ENCODE results near the gene PARD6G.

Gene PARD6G

DNA sequence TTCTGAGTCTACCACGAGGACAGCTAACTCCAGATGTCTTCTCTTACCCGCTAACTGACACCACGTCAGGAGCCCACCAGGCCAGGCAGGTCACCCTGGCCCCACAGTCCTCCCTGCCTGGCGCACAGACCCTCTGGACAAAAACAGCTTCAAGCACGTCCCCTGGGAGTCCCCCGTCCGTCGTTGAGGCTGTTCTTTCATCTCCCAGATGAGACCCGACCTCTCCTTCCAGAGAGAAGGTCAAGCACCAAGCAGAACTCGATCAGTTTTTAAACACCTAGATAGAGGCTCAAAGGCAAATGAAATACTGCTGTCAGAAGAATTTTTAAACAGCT is 57.8 kb downstream of the PARD6G start:
- no peak for DNase-seq

DNA sequence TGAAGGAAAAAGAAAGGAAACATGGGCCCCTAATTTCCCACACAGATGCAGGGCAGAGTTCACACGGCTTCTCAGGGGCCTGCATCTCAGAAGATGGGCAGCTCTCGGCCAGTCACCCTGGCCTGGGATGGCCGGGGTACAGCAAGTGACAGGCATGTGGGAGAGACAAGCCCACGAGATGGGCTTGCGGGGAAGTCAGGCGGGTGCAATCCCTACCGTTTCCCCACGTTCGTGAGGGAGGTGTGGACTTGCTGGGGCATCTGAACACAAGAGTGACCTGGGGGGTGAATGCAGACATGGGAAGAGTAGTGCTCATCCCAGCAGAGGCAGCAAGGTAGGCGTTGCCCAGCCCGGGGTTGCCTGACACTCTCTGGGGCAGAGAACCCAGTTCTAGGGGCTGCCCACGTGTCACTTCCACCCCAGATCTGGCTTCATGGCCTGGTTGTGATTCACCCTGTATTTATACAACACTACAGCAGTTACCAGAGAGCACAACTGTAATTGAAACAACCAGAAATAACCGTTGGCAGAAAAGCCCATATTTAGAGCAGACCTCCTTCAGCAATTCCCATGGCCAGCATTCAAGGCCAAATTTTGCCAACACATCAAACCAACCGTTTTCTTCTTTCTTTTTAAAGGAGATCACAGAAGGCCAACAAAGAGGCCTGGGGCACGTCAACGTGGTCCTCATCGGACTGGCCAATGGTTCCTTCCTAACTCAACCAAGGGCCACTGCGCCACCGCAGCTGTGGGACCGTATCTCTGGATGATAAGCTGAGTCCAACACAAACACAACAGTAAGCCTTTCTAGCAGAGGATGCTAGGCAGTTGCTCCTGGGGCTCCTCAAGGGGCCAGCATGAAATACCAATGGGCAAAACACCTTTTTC is 58.4 kb downstream of the PARD6G start:
- DNase-seq, result no peak

DNA sequence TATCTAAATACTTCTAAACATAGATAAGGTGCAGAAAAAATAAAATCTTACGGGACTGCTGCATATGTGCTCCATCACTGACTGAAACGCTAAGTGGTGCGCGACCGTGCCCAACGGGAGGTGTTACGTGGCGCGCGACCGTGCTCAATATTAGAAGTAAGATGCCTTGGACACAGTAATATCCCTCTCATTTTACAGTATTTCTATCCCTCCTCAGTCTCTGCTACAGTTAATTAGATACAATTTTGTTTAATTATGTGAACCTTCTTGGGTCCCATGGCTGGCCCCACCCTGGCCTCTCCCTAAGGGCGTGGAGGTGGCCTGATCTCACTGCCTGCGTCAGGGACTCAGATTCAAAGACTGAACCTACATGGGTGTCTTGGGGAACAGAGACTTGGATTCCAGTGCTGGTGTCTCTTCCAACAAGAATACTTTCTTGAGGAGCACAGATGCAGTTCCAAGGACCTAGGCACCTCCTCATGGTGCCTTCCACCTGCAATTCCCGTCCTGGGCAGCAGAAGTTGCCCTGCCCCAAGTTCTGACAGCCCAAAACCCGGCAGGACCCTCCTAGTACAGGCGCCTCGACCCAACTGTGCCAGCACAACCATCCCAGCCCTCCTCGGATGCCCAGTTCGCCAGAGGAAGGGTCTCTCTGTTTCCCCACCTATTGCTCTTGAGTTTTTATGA is 59.2 kb downstream of the PARD6G start:
- no peak for DNase-seq

DNA sequence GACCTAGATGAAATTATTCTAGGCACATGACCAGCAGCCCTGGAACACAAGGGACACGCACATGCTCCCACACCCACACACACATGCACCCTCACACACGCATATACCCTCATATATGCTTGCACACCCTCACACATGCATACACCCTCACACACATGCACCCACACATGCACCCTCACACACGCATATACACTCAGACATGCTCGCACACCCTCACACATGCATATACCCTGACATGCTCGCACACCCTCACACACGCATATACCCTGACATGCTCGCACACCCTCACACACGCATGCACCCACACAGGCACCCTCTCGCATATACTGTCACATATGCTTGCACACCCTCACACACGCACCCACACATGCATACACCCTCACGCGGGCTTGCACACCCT is 61.8 kb downstream of the PARD6G start:
- no peak for DNase-seq

DNA sequence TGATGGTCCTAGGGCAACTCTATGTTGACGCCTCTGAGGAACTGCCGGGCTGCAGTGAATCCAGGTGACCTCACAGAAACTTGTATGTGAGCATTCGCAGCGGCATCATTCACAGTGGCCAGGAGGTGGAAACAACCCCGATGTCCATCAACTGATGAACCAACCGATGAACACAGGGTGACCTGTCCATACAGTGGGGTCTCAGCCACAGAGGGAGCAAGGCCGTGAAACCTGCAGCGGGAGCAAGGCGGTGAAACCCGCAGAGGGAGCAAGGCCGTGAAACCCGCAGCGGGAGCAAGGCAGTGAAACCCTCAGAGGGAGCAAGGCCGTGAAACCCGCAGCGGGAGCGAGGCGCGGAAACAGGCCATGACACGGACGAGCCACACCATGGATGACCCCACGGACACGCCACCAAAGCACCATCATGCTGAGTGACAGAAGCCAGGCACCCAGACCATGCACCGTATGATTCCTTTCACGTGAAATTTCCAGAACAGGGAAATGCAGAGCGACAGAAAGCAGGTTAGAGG is 63.0 kb downstream of the PARD6G start:
- DNase-seq, result no peak

DNA sequence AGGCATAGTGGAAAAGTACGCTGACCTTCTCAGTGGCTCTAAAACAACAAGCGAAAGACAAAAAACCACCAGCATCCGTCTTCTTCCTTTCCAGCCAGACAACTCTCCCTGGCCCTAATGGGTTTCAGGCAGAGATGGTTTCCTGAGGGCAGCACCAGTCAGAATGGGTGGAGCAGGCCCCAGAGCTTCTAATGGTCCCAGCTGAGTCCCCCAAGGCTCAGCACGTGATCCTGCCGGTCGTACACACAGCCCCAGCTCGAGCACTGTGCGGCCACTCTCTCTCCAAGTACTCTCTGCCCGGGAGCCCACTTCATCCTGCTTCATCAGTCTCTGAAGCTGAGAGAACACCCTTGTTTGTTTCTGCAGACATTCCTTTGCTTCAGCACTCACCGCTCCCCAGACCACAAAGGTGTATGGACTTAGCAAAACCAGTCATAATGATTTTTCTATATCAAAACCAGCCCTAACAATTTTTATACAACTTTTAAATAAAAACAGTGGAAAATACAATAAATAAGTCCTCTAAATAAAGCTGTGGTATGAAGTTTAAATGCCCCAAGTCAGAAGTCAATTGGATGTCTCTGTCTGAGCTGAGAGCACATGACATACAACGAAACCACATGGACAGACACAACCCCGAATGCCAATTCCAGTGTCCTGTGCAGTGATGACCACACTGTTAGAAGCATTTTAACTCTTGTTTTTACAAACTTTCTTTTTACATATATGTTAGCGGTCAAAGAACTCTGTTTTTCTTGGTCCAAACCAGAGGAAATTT is 63.9 kb downstream of the PARD6G start:
- no peak for DNase-seq

DNA sequence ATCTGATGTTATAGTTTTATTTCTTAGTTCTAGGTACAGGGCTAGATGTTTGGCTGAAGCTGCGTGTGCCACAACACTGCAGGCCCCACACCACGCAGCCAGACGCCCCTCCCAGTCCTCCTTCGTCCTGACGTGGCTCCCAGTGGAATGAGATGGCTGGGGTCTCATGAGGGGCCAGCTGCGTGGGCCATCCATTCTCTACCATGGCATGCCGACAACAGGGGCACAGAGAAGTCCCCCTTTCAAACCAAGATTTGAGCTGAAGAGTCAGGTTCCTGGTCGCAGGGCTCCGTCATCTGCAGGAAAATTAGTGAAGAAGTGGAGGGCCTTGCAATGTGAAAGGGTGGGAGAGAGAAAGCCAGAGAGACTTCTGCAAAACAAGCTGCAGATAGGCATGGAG is 64.5 kb downstream of the PARD6G start:
- DNase-seq, result no peak

DNA sequence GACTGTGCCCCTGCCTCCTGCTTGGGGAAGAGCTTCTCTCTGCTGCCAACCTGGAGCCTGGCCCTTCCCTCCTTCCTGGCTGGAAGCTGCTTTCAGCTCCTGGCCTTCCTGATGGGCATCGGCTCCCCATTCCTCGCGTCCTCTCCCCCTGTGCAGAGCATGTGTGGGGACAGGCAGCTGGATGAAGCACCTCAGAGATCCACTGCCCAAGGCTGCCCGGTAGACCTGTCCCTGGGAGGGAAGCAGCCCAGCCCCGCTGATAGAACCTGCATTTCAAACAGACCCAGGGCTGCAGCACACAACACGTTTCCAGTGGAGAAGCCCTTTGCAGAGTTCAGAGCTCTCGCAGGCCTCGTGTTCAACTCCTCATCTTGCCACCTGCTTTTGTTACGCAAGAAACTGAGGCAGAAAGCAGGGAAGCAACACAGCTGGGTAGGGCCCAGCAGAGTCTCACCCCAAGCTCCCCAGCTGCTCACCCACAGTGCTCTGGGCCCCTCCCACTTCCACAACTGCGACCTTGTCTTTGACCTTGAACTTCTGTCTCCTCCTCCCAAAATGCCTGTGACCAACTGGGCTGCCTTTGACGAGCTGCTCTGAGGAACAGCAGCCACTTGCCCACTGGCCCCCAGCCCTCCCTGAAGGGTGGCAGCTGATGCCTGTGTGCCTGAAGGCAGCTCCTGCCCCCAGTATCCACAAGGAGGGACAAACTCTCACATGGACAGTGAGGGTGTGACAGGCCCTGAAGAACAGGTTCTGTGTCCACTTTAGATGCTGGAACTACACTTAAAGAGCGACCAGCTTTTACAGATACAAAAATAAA is 65.5 kb downstream of the PARD6G start:
- DNase-seq, result no peak

DNA sequence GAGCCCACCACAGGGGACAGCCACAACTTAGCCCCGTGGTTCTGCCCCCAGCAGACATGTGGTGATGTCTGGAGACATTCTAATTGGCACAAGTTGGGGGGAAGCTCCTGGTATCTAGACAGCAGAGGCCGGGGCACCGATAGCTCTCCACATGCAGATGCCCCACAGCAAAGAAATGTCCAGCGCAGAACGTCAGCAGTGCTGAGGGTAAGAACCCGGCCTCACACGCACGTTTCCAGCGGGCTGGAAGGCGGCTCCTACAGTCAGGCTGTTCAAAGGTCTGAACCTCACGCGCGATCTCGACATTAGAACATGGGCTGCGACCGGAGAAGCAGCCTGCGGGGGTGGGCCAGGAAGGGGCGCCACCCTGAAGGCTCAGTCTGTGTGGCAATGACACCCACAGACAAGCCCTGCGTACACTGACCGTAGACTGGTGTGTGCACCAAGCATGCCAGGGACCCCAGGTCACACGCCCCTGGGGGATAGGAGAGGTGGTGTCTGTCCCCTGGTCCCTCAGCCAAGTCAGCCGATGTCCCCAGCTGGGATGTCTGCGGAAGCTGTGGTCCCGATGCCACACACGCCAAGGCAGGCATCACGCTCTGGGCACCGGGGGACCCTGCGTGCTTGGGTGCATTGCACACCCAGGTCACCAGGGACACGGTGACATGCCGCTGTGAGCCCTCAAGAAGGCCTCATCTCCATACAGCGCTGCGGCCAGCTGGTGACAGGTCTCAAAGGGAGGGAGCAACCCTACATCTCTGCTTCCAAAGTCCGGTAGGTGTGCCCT is 66.3 kb downstream of the PARD6G start:
- no peak for DNase-seq

DNA sequence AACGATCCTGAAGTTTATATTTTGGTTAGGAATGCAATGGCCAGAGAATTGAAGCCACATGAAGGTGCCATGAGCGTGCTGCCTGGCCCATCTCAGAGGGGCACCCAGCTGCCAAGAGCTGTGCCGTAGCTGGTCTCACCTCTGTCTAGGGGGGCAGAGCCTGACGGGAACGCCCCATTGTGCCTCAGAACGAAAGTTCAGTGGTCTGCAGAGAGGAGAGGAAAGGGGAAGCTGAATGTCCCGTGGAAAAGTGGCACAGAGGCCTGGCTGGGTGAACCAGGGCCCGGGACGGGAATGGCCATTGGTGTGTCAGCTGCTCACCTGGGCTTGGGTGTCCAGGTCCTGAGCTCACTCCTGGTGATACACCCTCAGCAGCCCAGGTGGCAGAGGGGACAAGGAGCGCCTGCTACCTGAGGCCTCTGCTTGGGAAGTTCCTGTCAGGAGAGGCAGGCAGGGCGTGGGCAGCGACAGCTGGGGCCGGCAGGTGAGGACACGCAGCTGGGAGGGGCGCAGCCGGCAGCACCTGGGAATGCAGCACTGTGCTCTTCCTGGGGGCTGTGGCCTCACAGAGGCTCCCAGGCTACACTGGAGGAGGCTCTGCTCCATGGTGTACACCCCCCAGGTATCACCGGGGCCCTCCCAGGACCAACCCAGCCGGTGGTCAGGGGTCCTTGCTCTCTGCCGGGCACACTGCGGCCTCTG is 67.3 kb downstream of the PARD6G start:
- DNase-seq, result no peak

DNA sequence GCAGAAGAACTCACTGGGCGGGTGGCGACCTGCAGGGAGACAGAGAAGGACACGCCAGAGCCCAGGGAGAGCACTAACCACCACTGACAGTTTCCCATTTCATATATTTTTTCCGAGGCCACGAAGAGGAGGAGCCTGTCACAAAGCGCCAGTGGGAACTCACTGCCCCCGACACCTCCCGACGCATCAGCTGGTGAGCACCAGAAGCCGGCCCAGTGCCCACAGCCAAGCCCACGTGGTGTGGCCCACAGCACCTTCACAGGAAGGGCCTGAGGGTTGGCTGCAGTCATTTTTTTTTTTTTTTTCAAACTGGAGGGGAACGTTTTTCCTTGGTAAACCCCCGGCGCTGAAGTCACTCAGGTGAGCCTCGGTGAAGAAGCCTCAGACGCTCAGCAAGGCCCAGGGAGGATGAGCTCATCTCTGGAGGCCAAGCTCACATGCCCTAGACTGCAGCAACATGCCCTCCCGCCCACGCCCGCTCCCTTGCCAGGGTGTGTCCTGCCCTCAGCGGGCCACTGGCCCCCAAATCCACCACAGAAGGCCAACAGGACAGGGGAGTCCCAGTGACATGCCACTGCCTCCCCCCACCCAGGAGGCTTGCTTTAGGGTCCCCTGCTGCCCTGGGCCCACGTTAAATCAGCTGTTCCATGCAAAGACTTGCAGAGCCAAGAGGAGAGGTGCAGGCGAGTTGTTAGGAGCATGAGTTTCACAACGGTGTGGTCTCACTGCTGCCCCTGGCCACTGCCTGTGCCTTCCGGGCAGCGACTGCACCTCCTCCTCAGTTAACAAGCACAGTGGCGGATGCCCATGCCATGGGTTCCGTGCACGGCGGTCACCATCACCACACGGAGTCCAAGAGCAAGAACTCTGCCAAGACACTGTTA is 68.1 kb downstream of the PARD6G start:
- DNase-seq, result no peak

DNA sequence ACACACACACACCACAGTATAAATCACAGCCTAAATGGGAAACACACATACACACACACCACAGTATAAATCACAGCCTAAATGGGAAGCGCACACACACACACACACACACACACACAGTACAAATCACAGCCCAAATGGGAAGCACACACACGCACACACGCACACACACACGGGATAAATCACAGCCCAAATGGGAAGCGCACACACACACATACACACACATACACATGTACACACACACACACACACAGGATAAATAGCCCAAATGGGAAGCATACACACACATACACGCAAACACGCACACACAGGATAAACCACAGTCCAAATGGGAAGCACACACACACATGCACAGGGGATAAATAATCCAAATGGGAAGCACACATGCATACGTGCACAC is 70.2 kb downstream of the PARD6G start:
- no peak for DNase-seq

DNA sequence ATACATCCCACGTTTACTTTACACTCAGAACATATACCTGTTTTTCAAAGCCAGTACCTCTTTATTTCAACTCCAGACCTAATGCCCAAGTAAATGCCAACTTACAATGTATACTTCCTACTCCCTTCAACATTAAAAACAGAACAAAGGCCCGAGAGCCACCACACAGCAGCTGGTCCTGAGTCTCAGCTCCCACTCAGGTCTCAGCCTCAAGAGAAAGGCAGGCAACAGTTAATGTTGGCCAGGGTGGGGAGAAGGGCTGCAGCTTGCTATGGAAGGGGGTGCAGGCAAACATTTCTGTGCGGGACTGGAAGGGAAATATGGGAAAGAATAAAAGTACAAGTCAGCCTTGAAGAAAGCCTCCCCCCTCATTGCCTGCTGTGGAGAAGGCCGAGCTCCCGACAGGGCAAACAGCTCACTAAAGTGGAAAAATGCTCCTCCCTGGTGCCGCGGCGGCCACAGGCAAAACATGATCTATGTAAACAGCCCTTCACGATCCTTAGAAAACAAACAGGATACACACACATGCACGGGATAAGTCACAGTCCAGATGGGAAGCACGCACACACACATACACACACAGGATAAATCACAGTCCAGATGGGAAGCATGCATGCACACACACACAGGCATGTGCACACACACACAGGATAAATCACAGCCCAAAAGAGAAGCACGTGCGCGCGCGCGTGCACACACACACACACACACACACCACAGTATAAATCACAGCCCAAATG is 70.8 kb downstream of the PARD6G start:
- no peak for DNase-seq

DNA sequence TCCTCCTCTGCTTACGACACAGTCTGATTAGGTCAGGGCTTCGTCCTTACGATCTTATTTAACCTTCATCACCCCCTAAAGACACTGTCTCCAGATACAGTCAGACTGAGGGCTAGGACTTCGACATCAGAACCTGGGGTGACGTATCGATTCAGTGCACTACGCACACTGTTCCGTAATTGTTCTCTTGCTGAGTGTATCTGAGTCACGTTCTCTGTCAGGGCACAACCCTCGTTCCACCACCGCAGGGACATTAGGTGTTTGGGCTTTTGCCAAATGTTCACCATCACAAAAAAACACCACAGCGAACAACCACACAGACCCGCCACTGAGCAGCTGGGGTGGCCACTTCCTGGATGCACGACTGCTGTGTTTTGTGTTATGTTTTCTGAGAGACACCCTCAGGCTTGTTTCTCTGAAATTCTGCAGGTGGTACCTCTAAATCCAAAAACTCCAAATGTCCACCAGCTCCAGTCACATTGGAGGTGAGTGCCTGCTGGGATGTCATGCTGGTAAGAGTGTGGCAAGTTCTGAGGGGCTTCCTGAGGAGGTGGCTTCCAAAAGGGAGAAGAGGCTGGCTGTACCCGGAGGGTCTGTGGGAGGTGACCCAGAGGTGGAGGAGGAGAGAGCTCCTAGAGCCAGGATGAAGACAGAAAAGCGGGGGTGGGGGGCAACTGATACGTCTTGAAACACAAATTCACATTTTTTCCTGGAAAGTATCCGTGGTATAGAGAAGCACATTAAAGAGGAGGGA is 71.7 kb downstream of the PARD6G start:
- peak; percentile 72 to 80 for DNase-seq

DNA sequence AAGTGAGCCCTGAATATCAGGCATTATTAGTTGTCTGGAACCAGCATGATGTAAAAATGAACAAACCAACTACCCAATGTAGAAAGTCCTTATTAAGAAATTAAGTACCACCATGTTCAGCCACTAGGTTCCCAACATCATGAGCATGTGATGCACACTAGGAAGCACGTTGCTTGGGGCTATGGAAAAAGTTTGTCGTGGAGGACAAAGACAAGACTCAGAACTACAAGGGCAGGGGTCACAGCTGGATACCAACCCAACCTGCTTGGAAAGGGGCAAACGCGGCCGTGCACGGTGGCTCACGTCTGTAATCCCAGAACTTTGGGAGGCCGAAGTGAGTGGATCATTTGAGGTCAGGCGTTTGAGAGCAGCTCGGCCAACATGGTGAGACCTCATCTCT is 74.3 kb downstream of the PARD6G start:
- no peak for DNase-seq

DNA sequence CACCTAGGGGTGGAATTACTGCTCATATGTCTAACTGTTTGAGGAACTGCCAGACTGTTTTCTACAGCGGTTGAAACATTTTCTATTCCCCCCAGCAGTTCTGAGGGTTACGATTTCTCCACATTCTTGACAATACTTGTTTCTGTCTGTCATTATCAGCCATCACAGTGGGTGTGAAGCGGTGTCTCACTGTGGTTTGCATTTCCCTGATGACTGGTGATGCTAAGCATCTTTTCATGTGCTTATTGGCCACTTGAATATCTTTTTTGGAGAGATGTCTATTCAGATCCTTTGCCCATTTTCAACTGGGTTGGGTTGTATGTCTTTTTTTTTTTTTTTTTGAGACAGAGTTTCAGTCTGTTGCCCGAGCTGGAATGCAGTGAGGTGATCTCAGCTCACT is 75.3 kb downstream of the PARD6G start:
- peak in 1 of 2 donors; percentile 38 for DNase-seq

DNA sequence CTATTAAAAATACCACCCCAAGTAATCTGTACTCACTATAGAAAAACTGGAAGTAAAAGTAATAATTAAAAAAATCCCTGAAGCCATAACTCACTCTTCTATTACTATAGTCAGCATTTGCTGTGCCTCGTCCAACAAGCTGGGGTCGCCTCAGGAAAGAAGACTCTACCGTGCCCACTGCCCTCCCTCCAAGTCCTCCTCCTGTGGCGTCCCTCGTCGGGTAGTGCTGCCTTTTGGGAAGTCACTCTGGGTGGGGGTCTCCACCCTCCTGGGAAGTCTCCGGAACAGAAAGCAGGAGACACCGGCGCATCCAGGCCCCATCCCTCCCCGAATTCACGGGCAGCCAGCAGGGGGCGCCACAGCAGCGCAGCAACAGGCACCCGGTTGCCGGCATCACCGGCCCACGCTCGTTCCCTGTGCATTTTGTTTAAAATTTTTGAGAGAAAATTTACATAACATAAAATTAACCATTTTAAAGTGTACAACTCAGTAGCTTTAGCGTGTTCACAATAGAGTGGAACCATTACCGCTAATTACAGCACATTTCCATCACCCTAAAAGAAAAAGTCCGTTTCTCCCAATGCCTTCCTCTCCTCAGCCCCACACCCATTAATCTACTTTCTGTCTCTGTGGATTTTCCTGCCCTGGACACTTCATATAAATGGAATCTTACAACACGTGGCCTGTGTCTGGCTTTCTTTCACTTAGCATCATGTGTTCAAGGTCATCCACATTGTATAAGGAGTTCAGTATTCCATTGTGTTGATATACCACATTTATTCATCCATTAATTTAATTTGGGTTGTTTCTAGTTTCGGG is 76.1 kb downstream of the PARD6G start:
- DNase-seq, result peak in 1 of 2 donors; percentile 44

Measured in CD4-positive, alpha-beta T cell treated with Interleukin-4 for 1 hour (primary cell).